Muscle layer of duodenum (tissue), 2 donors: ENCODE measurements around the gene MCHR1.
"Not testable (repeated sequence)": the region's sequence is repeated elsewhere in the genome, so short reads cannot be mapped to it uniquely, and the experiment has no call there.

Experiments
- H3K27ac ChIP-seq: one replicate; pipeline ENCODE4 v1.7.0; 2013; ENCODE audit warnings: mild to moderate bottlenecking, low read length
- H3K27me3 ChIP-seq: one replicate; pipeline ENCODE4 v1.7.0; 2013; ENCODE audit warnings: low read depth, mild to moderate bottlenecking, control low read depth, low read length
- H3K36me3 ChIP-seq, 2 donors: one replicate each; pipeline ENCODE4 v1.7.0; 2013; ENCODE audit warnings: low read length in 2 of 2, control low read depth in 1 of 2, mild to moderate bottlenecking in 1 of 2; ENCODE audit not compliant: insufficient read depth in 2 of 2, control insufficient read depth in 1 of 2
- H3K4me1 ChIP-seq, 2 donors: one replicate each; pipeline ENCODE4 v1.7.0; 2013; ENCODE audit warnings: low read length in 2 of 2, mild to moderate bottlenecking in 2 of 2, control low read depth in 1 of 2, moderate library complexity in 1 of 2; ENCODE audit not compliant: insufficient read depth in 2 of 2, control insufficient read depth in 1 of 2
- H3K4me3 ChIP-seq, 2 donors: one replicate each; pipeline ENCODE4 v1.7.0; 2013; ENCODE audit warnings: low read length in 2 of 2, low read depth in 1 of 2, mild to moderate bottlenecking in 1 of 2
- H3K9me3 ChIP-seq, 2 donors: one replicate each; pipeline ENCODE4 v1.7.0; 2013; ENCODE audit warnings: low read length in 2 of 2, control low read depth in 1 of 2, mild to moderate bottlenecking in 1 of 2; ENCODE audit not compliant: control insufficient read depth in 1 of 2
- donor health status: healthy.

MCHR1 gene

DNA sequence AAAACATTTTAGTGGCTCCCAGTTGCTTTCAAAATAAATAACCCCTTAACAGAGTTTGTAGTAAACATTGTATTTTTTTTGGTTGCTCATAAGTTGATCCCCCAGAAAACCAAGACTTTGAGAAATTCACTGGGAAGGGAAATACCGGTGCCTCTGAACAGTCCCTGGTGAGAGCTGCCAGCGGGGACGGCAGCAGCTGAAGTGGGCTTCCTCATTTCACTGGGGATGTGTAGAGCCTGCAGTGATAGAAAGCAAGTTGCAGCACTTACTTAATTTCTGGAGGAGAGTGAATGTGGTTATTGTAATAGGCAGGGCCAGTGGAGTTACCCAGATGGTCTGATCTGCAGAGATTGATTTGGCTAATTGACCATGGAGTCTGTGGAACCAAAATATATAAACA, 18.6 kb upstream of the MCHR1 start:
- no peaks in the 10 kb centered on the region for H3K27me3 ChIP-seq
- no peaks in the 10 kb centered on the region for H3K9me3 ChIP-seq
- peaks cover 0 to 10% of the 10 kb centered on the region in 2 donors for H3K4me1 ChIP-seq
- H3K36me3 ChIP-seq, result no peaks in the 10 kb centered on the region
- no peak overlapping the region for H3K27ac ChIP-seq
- H3K4me3 ChIP-seq, result no peak overlapping the region

DNA sequence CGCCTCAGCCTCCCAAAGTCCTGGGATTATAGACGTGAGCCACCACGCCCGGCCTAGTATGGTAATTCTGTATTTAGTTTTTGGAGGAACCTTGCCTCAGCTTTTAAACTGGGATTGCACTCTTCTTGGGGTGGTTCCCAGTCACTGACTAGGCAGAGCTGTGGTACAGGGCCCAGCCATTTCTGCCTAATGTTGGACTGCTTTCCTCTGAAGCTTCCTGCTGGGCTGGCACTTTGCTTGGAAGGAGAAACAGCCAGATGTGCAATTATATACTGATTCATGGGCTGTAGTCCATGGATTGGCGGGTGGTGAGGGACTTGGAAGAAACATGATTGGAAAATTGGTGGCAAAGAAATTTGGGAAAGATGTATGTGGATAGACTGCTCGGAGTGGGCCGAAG, 17.6 kb upstream of the MCHR1 start:
- Histone ChIP-seq H3K36me3 (no peaks in the 10 kb centered on the region), H3K27me3 (no peaks in the 10 kb centered on the region), H3K4me1 (peaks cover 0 to 13% of the 10 kb centered on the region in 2 donors), H3K4me3 (no peak overlapping the region), H3K27ac (no peak overlapping the region), H3K9me3 (no peaks in the 10 kb centered on the region)

DNA sequence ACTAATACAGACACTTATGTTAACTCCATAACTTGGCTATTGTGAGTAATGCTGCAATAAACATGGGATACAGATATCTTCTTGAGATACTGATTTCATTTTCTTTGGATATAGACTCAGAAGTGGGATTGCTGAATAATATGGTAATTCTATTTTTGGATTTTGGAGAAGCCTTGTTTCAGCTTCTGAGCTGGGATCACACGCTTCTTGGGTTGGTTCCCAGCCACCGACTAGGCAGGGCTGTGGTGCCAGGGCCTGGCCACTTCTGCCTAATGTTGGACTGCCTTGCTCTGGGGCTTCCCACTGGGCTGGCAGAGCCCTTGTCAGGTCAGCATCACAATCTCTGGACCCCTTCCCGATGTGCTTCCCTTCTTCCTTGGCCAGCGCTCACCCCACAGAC, 14.0 kb upstream of the MCHR1 start:
- Histone ChIP-seq H3K4me3 (no peak overlapping the region), H3K27me3 (no peaks in the 10 kb centered on the region), H3K27ac (no peak overlapping the region), H3K9me3 (no peaks in the 10 kb centered on the region), H3K4me1 (peaks cover 0 to 13% of the 10 kb centered on the region in 2 donors), H3K36me3 (no peaks in the 10 kb centered on the region)

DNA sequence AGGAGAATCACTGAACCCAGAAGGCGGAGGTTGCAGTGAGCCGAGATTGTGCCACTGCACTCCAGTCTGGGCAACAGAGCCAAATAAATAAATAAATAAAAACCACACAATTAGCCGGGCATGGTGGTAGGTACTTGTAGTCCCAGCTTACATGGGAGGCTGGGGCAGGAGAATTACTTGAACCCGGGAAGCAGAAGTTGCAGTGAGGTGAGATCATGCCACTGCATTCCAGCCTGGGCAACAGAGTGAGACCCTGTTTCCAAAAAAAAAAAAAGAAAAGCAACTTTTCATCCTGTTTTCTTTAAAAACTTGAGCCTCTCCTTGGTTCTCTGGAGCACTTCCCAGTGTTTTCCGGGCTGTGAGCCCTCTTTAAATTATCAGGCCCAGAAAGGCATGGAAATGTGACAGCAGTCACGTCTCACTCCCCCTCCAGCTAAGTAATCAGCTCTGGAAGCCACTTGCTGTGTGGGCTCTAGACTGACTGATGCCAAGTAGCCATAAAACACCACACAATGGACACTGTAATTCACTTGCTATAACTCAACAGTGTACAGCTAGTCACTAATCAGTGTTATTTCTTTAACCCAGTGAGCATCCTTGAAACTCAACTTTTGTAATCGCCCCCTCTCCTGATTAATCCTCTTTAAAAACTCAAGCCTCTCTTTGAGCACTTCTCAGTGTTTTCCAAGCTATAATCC, 13.0 kb upstream of the MCHR1 start:
- Histone ChIP-seq H3K4me3 (no peak overlapping the region), H3K27ac (no peak overlapping the region), H3K4me1 (peaks cover 0 to 13% of the 10 kb centered on the region in 2 donors), H3K36me3 (no peaks in the 10 kb centered on the region), H3K27me3 (no peaks in the 10 kb centered on the region), H3K9me3 (no peaks in the 10 kb centered on the region)

- Histone ChIP-seq H3K4me3 (no peak overlapping the region), H3K27me3 (no peaks in the 10 kb centered on the region), H3K9me3 (no peaks in the 10 kb centered on the region), H3K27ac (no peak overlapping the region), H3K36me3 (no peaks in the 10 kb centered on the region), H3K4me1 (peaks cover 0 to 13% of the 10 kb centered on the region in 2 donors)
Observed at GRCh38 chr22:40668611-40669411, 10.5 kb upstream of the MCHR1 start.

DNA sequence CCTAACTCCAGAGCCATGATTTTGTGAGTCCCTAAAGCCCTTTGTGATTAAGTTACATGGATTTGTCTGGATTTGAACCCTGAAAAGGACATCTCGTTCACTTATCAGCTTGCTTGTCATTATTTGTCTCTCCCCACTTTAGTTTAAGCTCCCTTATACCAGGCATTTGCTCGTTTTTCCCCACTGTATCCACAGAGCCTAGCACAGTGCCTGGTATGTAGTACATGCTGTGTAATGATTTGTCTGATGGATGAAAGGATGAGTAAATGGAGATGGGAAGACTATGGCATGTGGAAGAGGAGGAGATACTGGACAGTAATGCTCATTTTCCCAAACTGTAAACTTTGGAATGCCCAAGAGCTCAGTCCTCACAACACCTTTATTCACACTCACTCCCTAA, 9.2 kb upstream of the MCHR1 start:
- Histone ChIP-seq H3K9me3 (no peaks in the 10 kb centered on the region), H3K27ac (no peak overlapping the region), H3K27me3 (no peaks in the 10 kb centered on the region), H3K4me3 (no peak overlapping the region), H3K36me3 (no peaks in the 10 kb centered on the region), H3K4me1 (peaks cover 0 to 10% of the 10 kb centered on the region in 2 donors)

DNA sequence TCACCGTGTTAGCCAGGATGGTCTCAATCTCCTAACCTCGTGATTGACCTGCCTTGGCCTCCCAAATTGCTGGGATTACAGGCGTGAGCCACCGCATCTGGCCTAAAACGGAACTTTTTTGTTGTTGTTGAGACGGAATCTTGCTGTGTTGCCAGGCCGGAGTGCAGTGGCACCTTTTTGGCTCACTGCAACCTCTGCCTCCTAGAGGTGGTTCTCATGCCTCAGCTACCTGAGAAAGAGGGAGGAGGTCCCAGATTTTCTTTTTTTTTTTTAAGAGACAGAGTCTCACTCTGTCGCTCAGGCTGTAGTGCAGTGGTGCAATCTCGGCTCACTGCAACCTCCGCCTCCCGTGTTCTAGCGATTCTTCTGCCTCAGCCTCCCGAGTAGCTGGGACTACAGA, 7.9 kb upstream of the MCHR1 start:
- Histone ChIP-seq H3K9me3 (no peaks in the 10 kb centered on the region), H3K36me3 (no peaks in the 10 kb centered on the region), H3K4me1 (peaks cover 0 to under 1% of the 10 kb centered on the region in 2 donors), H3K27ac (no peak overlapping the region), H3K27me3 (no peaks in the 10 kb centered on the region), H3K4me3 (no peak overlapping the region)

DNA sequence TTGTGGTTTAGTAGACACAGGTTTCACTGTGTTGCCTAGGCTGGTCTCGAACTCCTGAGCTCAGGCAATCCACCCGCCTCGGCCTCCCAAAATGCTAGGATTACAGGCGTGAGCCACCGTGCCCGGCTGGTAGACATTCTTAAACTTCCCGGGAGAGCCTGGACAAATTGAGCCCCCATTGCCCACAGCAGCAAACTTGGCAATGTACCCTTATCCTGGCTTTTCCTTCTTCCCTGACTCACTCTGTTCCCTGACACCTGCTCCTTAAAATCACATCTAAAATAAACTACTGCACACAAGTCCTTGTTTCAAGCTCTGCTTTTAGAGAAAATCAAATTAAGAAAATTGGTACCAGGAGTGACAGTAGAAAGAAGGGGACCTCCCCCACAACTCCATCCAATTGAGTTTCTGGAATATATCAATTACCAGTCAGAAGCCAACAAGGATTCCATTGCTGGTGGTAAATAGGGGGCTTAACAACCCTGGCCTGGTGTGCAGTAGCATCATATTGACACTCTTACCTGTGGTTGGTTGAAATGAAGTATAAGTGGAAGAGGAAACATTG, 7.4 kb upstream of the MCHR1 start:
- Histone ChIP-seq H3K4me1 (no peaks in the 10 kb centered on the region), H3K27me3 (no peaks in the 10 kb centered on the region)

DNA sequence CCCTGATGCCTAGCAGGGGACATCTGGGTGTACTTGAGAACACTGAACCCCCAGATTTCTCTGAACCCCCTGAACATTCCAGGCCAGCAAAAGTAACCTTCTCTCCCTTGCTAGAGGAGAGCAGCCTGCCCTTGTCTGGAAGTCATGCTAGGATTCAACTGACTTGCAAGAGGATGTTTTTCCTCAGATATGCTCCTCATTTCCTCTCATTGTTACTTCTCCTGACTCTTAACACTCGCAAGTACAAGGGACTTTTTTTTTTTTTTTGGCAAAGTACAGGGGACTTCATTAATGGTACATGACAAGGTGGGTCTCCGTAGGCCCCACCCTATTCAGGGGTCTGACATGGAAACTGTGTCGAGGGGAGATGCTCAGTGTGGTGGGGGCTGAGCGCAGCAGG, 6.3 kb upstream of the MCHR1 start:
- H3K27me3 ChIP-seq, result no peaks in the 10 kb centered on the region
- H3K9me3 ChIP-seq, result no peaks in the 10 kb centered on the region
- H3K36me3 ChIP-seq, result no peaks in the 10 kb centered on the region
- no peaks in the 10 kb centered on the region for H3K4me1 ChIP-seq
- no peak overlapping the region for H3K4me3 ChIP-seq
- H3K27ac ChIP-seq, result no peak overlapping the region

More for the DNA sequence above, 7.4 kb upstream of the MCHR1 start:
- Histone ChIP-seq H3K4me3 (no peak overlapping the region), H3K36me3 (no peaks in the 10 kb centered on the region), H3K9me3 (no peaks in the 10 kb centered on the region), H3K27ac (no peak overlapping the region)

DNA sequence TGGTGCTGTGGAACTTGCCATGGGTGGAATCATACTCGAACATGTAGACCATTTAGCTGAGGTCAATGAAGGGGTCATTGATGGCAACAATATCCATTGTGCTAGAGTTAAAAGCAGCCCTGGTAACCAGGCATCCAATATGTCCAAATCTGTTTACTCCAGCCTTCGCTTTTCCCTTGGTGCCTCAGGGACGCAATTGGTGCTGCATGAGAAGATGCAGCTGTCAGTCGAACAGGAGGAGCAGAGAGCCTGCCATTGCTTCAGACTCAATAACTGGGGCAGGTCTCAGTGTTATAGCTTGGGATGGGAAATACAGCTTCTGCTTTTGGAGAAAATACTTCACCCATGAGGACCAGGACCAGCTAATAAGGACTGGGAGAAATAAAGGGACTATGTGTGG, 5.0 kb upstream of the MCHR1 start:
- Histone ChIP-seq H3K9me3 (no peaks in the 10 kb centered on the region), H3K36me3 (no peaks in the 10 kb centered on the region), H3K4me3 (no peak overlapping the region), H3K27ac (no peak overlapping the region), H3K27me3 (peaks cover 7% of the 10 kb centered on the region), H3K4me1 (peaks cover 0 to 6% of the 10 kb centered on the region in 2 donors)

GRCh38 chr22:40676166-40676565, 3.1 kb upstream of the MCHR1 start:
- Histone ChIP-seq H3K27me3 (peaks cover 13% of the 10 kb centered on the region), H3K4me1 (peaks cover 0 to 17% of the 10 kb centered on the region in 2 donors)
- not testable (repeated sequence) for H3K4me3 ChIP-seq, H3K9me3 ChIP-seq, H3K27ac ChIP-seq, H3K36me3 ChIP-seq
